ENCODE data around the gene LGR6.

LGR6 gene

DNA sequence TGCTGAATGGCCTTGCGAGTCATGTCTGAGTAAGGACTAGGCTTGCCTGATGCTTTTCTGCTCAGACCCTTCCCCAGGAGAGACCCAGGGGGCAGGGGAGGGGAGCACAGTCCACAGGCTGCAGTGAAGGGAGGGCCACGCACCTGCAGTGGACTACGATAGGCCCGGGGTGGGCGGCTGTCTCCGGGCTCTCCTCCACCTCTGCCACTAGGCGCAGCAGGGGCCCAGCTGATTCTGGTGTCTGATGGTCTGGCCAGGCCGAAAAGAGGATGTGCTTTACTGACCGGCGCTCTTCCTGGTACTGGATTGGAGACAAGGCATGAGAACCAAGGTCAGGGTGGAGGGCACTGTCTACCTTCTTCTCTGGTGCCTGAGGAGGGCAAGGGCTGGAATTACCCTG is 41.2 kb upstream of the LGR6 start:
- TF ChIP-seq TAF1 (IDR thresholded peaks at IDR 0.05; ENCODE audit: borderline replicate concordance, insufficient read depth, low read length) (no peak), FOXP2 (optimal IDR thresholded peaks at IDR 0.05; ENCODE audit: borderline replicate concordance, extremely low read depth, extremely low read length, insufficient read depth) (no peak), SIN3A (IDR thresholded peaks at IDR 0.05; ENCODE audit: borderline replicate concordance, insufficient read depth, low read length) (no peak), POLR2AphosphoS5 (IDR thresholded peaks at IDR 0.05; ENCODE audit: low read depth, low read length) (no peak)
- TF ChIP-seq, protein P1, sequence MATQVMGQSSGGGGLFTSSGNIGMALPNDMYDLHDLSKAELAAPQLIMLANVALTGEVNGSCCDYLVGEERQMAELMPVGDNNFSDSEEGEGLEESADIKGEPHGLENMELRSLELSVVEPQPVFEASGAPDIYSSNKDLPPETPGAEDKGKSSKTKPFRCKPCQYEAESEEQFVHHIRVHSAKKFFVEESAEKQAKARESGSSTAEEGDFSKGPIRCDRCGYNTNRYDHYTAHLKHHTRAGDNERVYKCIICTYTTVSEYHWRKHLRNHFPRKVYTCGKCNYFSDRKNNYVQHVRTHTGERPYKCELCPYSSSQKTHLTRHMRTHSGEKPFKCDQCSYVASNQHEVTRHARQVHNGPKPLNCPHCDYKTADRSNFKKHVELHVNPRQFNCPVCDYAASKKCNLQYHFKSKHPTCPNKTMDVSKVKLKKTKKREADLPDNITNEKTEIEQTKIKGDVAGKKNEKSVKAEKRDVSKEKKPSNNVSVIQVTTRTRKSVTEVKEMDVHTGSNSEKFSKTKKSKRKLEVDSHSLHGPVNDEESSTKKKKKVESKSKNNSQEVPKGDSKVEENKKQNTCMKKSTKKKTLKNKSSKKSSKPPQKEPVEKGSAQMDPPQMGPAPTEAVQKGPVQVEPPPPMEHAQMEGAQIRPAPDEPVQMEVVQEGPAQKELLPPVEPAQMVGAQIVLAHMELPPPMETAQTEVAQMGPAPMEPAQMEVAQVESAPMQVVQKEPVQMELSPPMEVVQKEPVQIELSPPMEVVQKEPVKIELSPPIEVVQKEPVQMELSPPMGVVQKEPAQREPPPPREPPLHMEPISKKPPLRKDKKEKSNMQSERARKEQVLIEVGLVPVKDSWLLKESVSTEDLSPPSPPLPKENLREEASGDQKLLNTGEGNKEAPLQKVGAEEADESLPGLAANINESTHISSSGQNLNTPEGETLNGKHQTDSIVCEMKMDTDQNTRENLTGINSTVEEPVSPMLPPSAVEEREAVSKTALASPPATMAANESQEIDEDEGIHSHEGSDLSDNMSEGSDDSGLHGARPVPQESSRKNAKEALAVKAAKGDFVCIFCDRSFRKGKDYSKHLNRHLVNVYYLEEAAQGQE (IDR thresholded peaks at IDR 0.05; ENCODE audit: insufficient read depth in 1 of 2, low read depth in 2 of 2, low read length in 2 of 2): no peak

DNA sequence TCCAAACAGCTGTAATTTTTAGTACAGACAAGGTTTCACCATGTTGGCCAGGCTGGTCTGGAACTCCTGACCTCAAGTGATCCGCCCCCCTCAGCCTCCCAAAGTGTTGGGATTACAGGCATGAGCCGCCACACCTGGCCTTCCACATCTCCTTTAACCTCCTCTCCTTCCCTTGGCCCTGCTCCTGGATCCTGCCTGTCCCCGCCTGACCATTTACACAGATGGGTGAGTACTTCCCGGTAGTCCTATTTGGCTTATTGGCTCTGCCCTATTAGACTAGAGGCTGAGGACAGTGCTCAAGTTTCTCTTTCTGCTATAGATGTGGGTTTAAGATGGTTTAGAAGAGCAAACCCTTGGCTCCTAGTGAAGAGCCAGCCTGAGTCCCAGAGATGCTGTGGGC is 40.3 kb upstream of the LGR6 start:
- TF ChIP-seq TAF1 (IDR thresholded peaks at IDR 0.05; ENCODE audit: borderline replicate concordance, insufficient read depth, low read length) (no peak), FOXP2 (optimal IDR thresholded peaks at IDR 0.05; ENCODE audit: borderline replicate concordance, extremely low read depth, extremely low read length, insufficient read depth) (no peak), POLR2AphosphoS5 (IDR thresholded peaks at IDR 0.05; ENCODE audit: low read depth, low read length) (no peak), SIN3A (IDR thresholded peaks at IDR 0.05; ENCODE audit: borderline replicate concordance, insufficient read depth, low read length) (no peak)
- TF ChIP-seq, protein P1 (IDR thresholded peaks at IDR 0.05; ENCODE audit: insufficient read depth in 1 of 2, low read depth in 2 of 2, low read length in 2 of 2): no peak

DNA sequence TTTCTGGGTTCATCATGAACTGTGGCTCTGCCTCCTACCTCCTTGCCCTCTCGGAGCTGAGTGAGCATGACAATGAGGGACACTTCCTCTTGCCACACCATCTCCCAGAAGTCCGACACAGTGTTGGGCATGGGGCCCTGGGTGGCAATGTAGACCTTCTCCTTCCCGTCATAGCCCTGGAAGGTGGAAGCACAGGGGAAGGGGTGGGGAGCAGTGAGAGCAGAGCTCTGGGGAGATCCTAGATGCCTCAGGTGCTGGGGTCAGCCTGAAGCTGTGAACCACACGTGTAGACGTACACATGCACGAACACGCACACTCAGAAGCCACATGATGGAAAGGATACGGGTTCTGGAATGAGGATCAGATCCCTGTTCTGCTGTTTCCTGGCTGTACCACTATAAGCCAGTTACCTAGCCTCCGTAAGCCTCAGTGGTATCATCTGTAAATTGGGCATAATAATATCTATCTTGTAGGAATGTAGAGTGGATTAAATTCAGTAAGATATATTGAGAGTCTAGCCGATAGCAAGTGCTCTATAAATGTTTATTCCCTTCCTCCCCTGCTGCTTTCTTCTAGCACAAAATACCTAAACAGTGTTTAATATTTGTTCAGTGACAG is 39.3 kb upstream of the LGR6 start:
- TF ChIP-seq FOXP2 (optimal IDR thresholded peaks at IDR 0.05; ENCODE audit: borderline replicate concordance, extremely low read depth, extremely low read length, insufficient read depth): no peak

DNA sequence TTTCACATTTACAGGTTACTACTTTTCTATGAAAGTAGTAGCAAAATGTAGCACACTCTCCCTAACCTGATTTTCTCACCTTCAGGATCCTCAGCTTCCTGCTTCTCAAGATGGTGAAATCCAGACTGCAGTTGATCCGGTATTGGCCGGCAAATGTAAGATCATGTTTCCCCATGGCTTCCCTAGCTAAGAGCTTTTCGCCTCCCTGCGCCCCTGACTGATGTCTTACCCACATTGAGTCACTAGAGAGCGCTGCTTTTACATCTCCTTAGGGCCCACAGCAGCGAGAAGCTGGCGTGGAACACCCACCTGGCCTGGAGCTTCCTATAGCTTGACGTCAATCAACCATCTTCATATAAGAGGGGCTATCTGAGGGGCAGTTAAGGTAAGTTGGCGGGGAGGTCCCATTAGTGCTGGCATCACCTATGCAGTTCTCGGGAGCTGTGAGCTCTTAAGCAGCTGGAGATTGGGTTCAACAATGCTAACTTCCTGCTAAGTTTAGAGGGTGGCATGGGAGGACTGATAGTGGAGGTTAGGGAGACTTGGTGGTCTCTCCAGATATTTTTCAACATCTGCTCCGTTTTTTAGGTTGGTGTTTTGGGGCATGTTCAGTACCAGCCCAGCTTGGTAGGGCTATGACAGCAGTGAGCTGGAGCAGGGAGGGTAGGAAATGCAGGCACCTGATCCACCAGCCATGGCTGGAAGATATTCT is 38.7 kb upstream of the LGR6 start:
- TF ChIP-seq SIN3A (IDR thresholded peaks at IDR 0.05; ENCODE audit: borderline replicate concordance, insufficient read depth, low read length) (no peak), POLR2AphosphoS5 (IDR thresholded peaks at IDR 0.05; ENCODE audit: low read depth, low read length) (no peak), FOXP2 (optimal IDR thresholded peaks at IDR 0.05; ENCODE audit: borderline replicate concordance, extremely low read depth, extremely low read length, insufficient read depth) (no peak), TAF1 (IDR thresholded peaks at IDR 0.05; ENCODE audit: borderline replicate concordance, insufficient read depth, low read length) (no peak)
- TF ChIP-seq, protein P1 (IDR thresholded peaks at IDR 0.05; ENCODE audit: insufficient read depth in 1 of 2, low read depth in 2 of 2, low read length in 2 of 2): no peak

DNA sequence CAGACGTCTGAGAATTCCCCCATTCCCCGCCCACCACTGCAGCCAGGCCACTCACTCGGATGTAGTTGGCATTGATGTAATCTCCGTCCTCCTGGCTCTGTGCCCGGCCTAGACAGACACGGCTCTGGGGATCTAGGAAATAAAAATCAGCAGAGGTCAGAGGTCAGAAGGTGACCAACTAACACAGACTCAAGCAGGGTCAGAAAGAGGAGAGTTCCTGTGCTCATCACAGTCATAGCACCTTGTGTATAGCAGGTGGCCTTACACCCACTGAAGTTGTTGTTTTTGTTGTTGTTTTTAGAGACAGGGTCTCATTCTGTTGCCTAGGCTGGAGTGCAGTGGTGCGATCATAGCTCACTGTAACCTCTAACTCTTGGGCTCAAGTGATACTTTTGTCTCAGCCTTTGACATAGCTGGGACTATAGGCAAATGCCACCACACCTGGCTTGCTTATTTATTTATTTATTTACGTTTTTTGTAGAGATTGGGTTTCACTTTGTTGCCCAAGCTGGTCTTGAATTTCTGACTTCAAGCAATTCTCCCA is 38.0 kb upstream of the LGR6 start:
- peak; percentile 22 for TF ChIP-seq FOXP2 (optimal IDR thresholded peaks at IDR 0.05; ENCODE audit: borderline replicate concordance, extremely low read depth, extremely low read length, insufficient read depth)
- TF ChIP-seq TAF1 (IDR thresholded peaks at IDR 0.05; ENCODE audit: borderline replicate concordance, insufficient read depth, low read length): no peak

DNA sequence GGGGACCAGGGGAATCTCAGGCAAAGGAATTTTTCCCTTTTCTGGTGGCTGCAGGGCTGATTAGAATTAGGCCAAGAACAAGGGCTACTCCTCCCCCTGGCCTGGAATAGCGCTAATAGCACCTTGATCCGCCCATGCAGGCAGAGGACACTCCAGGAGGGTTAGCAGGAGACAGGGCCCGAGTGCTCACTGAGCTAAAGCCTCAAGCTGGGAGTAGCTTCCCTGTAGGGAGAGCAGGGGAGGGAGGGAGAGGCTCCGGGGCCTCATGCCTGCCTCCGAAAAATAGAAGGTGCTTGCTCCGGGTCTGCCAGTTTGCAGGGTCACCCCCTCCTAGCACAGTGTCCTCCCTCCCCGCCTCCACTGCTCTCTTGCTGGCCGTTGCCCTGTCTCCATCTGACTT is 37.0 kb upstream of the LGR6 start:
- TF ChIP-seq TAF1 (IDR thresholded peaks at IDR 0.05; ENCODE audit: borderline replicate concordance, insufficient read depth, low read length) (no peak), SIN3A (IDR thresholded peaks at IDR 0.05; ENCODE audit: borderline replicate concordance, insufficient read depth, low read length) (no peak), FOXP2 (optimal IDR thresholded peaks at IDR 0.05; ENCODE audit: borderline replicate concordance, extremely low read depth, extremely low read length, insufficient read depth) (no peak), POLR2AphosphoS5 (IDR thresholded peaks at IDR 0.05; ENCODE audit: low read depth, low read length) (no peak)
- TF ChIP-seq, protein P1 (IDR thresholded peaks at IDR 0.05; ENCODE audit: insufficient read depth in 1 of 2, low read depth in 2 of 2, low read length in 2 of 2): no peak

Measured in PFSK-1 (cell line).